Kidney epithelial cell (primary cell): Measurements from ENCODE around the gene PPP2R5C. TPM values are rescaled to one million over a fixed set of nuclear protein-coding genes. Genes with fewer than 3 reads are reported as not detected.
A peak's percentile ranks its signal among the peaks of the same experiment; 100 is the strongest.

Experiments
- DNase-seq: peaks from one replicate; pipeline ENCODE4 v3.0.0-alpha.2; 2010; ENCODE audit warnings: low read depth
- H3K27me3 ChIP-seq: 2 replicates; pipeline ENCODE4 v1.6.0; 2011; ENCODE audit warnings: low read length; ENCODE audit not compliant: control insufficient read depth, insufficient read depth
- H3K36me3 ChIP-seq: 2 replicates; pipeline ENCODE4 v1.5.1; 2011; ENCODE audit warnings: low read length; ENCODE audit not compliant: control insufficient read depth, insufficient read depth
- H3K4me3 ChIP-seq: 2 replicates; pipeline ENCODE4 v1.5.1; 2011; ENCODE audit warnings: low read depth, mild to moderate bottlenecking, control low read depth, low read length
- CTCF ChIP-seq: IDR thresholded peaks from 2 replicates; pipeline ENCODE4 v1.5.1; 2011; ENCODE audit warnings: mild to moderate bottlenecking, moderate library complexity, low read length, control low read depth, inconsistent platforms; ENCODE audit not compliant: insufficient read depth, poor library complexity, severe bottlenecking
- total RNA-seq: library from RNA; depleted of rRNA; stranded (reverse); fragments of >200 nt; gene quantifications from 2 replicates; pipeline ENCODE4 v1.2.3, GENCODE V29; 2015

Gene PPP2R5C
- total RNA-seq, 1 donor from 2014 or later, result 79.6 TPM

- no peak for TF ChIP-seq CTCF
- peaks cover 2% of the 10 kb centered on the region for H3K36me3 ChIP-seq
- DNase-seq, result no peak
- no peaks in the 10 kb centered on the region for H3K27me3 ChIP-seq
- no peak overlapping the region for H3K4me3 ChIP-seq
These were observed 98.0 kb downstream of the PPP2R5C start for GRCh38 chr14:101859538-101859902.

- Histone ChIP-seq H3K4me3 (no peak overlapping the region), H3K36me3 (peaks cover 2% of the 10 kb centered on the region), H3K27me3 (no peaks in the 10 kb centered on the region)
- no peak for DNase-seq
- TF ChIP-seq CTCF, result no peak
These were observed 98.4 kb downstream of the PPP2R5C start for GRCh38 chr14:101859958-101860357.

- Histone ChIP-seq H3K36me3 (peaks cover 2% of the 10 kb centered on the region), H3K27me3 (no peaks in the 10 kb centered on the region), H3K4me3 (no peak overlapping the region)
- TF ChIP-seq CTCF, result no peak
- no peak for DNase-seq
These were observed 100.0 kb downstream of the PPP2R5C start for GRCh38 chr14:101861464-101861863.

- no peak for DNase-seq
- no peak overlapping the region for H3K4me3 ChIP-seq
- no peak for TF ChIP-seq CTCF
These were observed 100.7 kb downstream of the PPP2R5C start for GRCh38 chr14:101862177-101862576.

GRCh38 chr14:101862711-101863110, 101.2 kb downstream of the PPP2R5C start:
- no peaks in the 10 kb centered on the region for H3K27me3 ChIP-seq
- DNase-seq, result no peak
- TF ChIP-seq CTCF, result no peak
- no peak overlapping the region for H3K4me3 ChIP-seq
- no peaks in the 10 kb centered on the region for H3K36me3 ChIP-seq

More at GRCh38 chr14:101862177-101862576, 100.7 kb downstream of the PPP2R5C start:
- Histone ChIP-seq H3K36me3 (peaks cover 2% of the 10 kb centered on the region), H3K27me3 (no peaks in the 10 kb centered on the region)

- H3K27me3 ChIP-seq, result no peaks in the 10 kb centered on the region
- H3K36me3 ChIP-seq, result no peaks in the 10 kb centered on the region
- no peak overlapping the region for H3K4me3 ChIP-seq
- no peak for TF ChIP-seq CTCF
- DNase-seq, result peak; percentile 64
These were observed 103.8 kb downstream of the PPP2R5C start for GRCh38 chr14:101865288-101865687.
